GM18517 (cell line): ENCODE measurements around the gene BUD31.
A peak's percentile ranks its signal among the peaks of the same experiment; 100 is the strongest.
"Not testable (repeated sequence)": the region's sequence is repeated elsewhere in the genome, so short reads cannot be mapped to it uniquely, and the experiment has no call there.

Experiments
- ATAC-seq: cut with Tn5 transposase; IDR thresholded peaks from one replicate; pipeline ENCODE4 v1.9.1; 2021; ENCODE audit warnings: mild to moderate bottlenecking, moderate library complexity; ENCODE audit not compliant: unreplicated experiment

BUD31 gene

DNA sequence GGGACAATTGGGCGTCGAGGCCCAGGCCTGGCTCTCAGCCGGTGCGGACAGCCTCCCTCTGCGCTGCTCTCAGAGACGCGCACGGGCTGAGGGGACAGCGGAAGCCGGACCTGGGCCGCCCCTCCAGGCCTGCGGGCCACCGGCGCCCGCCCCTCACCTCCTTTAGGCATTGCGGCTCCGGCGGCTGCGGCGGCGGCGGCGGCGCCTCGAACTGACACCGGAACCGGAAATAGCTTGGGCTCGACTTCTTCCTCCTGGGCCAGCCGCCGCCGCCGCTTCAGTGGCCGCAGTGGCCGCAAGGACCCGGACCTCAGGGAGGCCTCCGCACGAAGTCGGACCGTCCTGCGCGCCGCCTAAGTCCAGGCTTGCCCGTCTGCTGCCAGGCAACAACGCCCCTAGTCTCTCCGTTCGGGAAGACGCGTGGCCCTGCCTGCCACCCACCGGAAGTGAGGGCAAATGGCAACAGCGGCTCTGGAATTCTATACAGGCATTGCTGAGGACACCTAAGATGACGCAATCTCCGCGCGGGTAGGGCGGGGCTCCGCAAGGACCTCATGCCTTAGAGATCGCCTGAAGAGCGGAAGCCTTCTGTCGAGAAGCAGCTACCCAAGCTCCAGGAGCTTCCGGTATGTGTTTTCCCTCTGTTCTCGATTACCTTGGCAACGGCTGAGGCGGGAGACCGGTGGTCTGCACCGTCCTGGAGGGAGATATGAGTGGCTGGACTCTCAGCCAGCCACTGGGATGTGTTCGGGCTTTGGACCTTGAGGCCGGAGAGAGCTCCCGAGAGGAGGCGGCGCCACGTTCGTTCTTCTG is at the start of gene BUD31, which contains the start of gene PDAP1:
TSS of gene BUD31 (plus strand) at position 591 of the 813 bp plus-strand sequence. CDS start 2,124 bp downstream, outside the sequence.
TSS of gene PDAP1 (minus strand) at position 219 of the 813 bp plus-strand sequence. CDS start at position 170, 49 bp downstream.
- peak; percentile 80 for ATAC-seq

DNA sequence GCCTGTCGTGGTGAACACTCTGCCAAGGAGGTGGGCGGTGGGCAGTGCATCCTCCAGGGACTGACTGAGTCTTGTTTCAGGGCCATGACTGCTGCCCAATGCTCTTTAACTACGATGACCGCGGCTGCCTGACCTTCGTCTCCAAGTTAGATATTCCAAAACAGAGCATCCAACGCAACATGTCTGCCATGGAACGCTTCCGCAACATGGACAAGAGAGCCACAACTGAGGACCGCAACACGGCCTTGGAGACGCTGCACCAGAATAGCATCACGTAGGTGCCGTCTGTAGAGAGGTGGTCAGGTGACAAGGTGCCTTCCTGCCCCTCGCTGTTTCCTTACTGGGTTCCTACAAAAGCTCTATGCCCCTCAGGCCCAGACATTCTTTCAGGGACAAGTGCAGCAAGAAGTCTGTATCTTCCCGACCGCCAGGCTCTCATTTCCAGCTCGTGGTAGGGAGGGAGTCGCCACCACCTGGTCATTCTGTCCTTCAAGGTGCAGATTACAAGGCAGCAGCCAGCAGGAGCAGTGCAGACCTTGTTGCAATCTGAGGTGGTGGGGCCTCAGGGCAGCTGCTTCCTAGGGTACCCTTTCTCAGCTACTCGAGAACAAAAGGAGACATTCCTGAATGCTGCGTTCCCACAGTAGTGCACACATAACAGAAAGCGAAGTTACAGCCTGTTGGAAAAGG is 49.2 kb upstream of the BUD31 start:
- no peak for ATAC-seq

DNA sequence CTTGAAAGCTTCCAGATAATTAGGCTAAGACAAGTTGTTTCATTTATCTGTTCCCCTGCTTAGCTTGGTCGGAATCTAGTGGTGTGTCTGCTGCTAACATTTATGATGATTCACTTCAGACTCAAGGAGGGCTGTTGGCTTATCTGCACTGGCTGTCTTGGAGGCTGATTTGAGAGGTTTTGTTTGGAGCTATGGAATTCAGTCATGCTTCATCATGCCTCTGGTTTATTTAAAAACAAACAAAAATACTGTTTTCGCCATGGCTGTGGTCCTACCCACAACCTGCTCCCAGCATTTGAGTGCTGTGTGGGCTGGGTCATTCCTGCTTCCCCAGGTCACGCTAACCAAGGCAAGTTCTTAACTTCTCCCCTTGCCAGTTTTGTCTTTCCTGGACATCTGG is 46.0 kb upstream of the BUD31 start:
- ATAC-seq = no peak

DNA sequence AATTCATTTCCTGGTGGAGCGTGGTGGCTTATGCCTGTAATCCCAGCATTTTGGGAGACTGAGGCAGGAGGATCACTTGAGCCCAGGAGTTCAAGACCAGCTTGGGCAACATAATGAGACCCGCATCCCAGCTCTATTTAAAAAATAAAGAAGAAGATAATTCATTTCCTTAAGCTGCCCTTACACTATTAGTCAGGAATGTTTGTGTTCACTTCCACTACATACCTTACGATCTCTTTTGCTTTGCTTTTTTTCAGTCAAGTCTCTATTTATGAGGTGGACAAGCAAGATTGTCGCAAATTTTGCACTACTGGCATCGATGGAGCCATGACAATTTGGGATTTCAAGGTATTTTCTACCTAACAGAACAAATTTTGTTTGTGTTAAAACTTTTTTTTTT is 45.5 kb upstream of the BUD31 start:
- no peak for ATAC-seq

DNA sequence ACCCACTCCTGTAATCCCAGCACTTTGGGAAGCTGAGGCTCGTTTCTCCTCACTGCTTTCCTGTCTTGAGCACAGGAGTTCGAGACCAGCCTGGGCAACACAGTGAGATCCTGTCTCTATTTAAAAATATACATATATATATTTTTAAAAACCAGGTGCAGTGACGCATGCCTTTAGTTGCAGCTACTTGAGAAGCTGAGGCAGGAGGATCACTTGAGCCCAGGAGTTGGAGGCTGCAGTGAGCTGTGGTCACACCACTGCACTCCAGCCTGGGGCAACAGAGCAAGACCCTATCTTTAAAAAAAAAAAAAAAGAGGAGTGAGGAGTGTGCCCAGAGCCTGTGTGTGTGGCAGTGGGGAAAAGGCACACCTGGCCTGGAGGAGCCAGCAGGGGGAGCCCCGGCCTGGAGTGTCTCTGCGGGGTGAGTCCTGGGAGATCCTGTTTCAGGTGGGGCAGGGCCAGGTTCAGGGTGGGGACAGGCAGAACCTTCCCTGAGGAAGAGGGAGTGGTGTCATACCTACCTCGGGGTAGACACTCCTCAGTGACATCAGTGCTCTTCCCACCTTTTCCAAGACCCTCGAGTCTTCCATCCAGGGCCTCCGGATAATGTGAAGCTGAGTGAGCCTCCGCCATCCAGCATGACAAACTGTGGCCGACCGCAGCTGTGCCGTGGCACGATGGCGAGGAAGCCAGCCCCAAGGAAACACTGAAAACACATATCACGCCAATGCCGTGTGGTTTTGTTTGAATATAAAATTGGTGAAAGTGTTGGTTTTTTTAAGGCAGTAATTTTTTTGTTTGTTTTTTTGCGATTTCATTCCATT is 43.2 kb upstream of the BUD31 start:
- no peak for ATAC-seq

DNA sequence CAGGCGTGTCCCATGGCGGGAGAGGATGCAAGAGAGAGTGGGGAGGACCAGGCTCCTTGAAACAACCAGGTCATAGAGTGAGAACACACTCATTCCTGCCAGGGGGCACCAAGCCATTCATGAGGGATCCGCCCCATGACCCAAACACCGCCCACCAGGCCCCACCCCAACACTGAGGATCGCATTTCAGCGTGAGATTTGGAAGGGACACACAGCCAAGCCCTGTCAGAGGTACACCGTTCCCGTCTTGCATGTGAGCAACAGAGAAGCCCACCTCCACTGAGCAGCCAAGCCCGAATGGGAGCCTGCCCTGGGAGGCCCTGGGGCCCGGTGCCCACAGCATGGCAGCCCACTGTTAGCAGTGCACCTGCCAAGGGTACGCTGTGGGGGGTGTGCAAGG is 42.1 kb upstream of the BUD31 start:
- ATAC-seq = no peak

DNA sequence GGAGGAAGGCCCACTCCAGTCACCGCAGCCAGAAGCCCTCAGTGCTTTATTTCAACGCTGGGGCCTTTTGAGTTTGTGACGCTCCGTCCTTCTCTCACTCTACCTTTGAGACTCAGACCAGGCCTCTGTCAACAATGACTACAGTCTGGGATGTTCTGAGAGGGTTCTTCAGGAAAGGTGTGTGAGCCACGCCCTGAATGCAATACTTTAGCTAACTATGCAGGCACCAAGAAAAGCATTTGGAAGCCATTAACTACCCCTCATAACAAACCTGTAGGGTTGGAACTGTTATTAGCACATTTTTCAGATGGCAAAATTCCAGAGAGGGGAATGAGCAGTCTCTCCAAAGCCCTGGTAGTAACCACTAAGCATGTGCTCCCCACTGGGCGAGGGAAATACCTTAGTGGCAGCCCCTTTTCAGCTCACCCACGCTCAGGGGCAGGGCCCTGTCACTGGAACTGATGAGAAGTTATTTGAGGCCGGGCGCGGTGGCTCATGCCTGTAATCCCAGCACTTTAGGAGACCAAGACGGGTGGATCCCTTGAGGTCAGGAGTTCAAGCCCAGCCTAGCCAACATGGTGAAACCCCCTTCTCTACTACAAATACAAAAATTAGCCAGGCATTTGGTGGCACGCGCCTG is 39.9 kb upstream of the BUD31 start:
- ATAC-seq = no peak

DNA sequence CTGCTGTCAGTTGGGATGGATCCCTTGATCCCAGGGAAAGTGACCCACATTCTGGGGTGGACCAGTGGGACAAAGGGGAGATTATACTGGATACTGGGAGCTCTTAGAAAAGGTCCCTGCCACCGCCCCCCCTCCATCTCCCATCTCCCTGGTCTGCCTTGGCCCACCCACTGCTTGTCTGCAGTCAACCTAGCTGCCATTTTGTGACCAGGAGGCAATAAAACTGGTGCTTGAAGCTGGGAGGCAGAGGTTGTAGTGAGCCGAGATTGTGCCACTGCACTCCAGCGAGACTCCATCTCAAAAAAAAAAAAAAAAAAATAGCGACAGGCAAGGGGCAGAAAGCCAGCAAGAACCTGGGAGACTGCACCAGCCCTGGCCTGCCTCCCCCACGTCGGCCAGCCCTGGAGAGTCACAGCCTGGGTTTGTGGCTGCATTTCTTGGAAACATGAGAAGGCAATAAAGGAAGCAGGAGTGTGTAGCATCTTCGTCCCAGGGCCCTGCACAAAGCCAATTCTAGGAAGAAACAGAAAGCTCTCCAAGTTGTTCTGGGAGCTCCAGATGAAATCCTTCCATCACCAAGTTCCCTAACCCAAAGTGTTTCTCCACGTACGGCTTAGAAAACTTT is 38.9 kb upstream of the BUD31 start:
- ATAC-seq = no peak

DNA sequence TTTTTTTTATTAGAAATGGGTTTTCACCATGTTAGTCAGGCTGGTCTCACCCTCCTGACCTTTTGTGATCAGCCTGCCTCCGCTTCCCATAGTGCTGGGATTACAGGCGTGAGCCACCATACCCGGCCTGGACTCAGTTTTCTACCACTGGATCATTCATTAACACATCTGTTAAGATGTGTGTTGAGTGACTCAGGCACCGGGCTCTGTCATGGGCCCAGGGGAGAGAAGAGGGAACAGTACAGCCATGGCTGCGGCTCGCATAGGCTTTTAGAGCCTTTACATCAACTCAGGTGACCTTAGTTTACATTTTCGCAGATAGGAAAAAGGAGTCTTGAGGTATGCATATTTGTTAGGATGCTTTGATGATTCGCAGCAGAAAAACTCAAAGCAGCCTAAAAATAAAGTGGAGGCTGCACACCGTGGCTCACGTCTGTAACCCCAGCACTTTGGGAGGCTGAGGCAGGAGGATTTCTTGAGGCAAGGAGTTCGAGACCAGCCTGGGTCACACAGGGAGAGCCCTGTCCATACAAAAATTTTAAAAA is 37.3 kb upstream of the BUD31 start:
- ATAC-seq = no peak

DNA sequence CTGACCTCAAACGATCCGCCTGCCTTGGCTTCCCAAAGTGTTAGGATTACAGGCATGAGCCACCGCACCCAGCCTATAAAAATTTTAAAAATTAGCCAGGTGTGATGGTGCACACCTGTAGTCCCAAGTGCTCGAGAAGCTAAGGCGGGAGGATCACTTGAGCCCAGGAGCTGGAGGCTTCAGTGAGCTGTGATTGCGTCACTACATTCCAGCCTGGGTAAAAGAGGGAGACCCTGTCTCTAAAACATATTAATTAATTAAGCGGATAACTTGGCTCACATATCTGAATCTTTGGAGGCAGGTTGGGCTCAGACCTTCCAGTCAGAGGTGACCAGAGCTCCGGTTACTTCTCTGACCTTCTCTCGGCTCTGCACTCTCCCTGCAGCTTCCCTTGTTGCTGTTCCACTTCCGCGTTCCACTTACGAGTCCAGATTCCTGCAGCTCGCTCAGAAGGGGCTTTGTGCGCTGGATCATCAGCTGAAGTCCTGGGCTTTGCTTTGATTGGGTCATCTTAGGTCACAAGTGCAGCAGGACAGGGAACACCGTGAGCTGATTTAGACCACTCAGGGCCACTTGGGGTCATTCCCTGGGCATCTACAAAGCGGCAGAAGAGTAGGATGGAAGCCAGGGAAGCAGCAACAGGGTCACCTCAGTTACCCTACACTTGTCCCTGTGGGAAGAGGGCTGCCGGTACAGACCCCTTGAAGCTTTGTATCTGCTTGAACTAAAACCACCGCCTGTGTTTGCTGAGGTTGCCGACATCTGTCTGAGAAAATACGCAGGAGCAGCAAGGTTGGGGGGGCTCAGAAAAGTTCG is 36.3 kb upstream of the BUD31 start:
- ATAC-seq = no peak

DNA sequence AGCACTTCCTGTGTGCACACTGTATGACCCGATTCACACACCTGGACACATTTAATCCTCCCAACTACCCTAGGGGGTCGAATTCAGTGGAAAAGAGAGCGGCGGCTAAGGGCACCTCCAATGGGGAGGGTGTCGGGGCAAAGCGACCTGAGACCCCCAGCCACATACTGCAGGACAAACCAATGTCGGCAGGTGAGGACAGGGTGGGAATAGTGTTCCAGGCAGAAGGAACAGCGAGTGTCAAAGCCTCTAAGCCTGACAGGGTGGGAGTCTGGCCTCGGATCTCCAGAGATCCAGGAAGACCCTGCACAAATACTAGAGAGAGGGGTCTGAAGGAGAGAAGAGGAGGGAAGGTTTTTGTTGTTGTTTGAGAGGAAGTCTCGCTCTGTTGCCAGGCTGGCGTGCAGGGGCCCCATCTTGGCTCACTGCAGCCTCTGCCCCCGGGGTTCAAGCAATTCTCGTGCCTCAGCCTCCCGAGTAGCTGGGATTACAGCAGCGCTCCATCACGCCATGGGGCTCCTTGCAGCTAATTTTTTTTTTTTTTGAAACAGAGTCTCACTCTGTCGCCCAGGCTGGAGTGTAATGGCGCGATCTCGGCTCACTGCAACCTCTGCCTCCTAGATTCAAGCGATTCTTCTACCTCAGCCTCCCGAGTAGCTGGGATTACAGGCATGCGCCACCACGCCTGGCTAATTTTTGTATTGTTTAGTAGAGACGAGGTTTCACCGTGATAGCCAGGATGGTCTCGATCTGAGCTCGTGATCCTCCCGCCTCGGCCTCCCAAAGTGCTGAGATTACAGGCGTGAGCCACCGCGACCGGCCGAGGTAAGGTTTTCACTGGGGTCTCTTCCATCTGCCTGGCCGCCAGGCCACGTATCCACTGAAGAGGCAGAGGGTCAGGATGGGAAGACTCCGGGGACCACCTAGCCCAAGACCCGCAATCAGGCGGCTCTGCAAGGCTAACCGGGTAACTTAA is 35.4 kb upstream of the BUD31 start:
- ATAC-seq = no peak

DNA sequence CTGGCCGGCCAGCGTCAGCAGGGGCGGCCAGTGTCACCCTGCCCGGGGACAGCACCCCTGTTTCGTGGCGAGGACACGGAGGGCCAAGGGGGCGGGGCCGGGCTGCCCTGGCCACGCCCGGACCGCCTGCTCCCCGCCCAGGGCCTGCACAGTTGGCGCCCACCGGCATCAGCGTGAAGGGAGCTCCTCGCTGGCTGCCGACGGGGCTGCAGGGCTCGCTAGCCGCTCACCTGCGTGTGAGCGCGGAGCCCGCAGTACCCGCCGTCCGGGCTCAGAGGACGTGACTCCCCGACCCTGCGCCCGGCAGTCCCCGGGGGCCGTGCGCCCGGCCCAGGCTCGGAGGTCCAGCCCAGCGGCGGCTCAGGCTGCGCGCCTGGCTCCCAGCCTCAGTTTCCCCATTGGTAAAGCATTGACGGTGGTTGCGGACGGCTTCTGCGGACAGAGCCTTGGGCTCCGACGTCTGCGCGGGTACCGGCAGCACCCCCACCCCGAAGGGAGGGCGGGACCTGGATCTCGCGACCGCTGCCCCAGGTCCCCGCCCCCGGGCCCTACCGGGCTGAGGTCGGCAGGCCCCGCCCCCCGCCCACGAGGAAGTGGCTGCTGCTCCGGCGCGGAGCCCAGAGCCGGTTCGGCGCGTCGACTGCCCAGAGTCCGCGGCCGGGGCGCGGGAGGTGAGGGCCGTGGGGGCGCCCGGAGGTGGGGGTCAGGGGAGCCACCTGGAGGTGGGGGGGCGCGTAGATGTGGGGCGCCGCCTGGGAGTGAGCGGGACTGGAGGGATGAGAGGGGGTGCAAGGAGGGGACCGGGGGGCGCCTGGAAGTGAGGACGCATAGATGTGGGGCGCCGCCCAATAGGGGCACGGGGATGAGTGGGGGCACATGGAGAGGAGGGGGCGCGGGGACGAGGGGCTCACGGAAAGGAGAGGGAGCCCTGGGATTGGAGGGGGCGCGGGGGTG is 34.4 kb upstream of the BUD31 start, which contains the start of gene ARPC1B:
TSS of gene ARPC1B (plus strand) at position 620 of the 954 bp plus-strand sequence. CDS start 10,985 bp downstream, outside the sequence.
- ATAC-seq = peak; percentile 49

DNA sequence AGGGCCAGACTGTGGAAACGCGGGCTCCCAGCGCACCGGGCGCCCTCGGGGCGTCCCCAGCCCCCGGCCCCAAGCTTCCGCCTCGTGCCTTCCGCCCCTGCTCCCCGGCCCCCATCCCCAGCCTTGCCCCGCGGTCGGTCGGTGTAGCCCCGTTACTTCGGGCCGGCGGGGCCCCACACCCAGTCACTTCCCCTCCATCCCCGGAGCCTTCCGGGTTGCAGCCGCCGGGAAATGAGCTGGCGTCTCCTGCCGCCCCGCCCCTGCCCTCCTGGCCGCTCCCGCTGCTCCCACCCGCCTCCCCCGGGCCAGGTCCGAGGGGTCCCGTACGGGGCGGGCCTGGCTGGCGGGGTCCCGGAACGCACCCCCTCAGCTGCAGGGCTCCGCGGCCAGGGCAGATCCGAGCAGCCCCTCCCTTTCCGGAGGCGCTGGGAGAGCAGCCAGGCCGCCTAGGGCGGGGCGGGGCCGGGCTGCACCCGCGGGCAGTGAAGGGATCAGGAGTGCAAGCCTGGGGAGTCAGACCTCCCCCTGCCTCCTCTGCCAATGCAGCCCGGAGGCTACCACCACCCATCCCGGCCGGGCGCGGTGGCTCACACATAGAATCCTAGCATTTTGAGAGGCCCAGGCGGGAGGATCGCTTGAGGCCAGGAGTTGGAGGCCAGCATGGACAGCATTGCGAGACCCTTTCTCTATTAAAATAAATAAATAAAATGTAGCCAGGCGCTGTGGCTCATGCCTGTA is 33.5 kb upstream of the BUD31 start:
- peak; percentile 32 for ATAC-seq

DNA sequence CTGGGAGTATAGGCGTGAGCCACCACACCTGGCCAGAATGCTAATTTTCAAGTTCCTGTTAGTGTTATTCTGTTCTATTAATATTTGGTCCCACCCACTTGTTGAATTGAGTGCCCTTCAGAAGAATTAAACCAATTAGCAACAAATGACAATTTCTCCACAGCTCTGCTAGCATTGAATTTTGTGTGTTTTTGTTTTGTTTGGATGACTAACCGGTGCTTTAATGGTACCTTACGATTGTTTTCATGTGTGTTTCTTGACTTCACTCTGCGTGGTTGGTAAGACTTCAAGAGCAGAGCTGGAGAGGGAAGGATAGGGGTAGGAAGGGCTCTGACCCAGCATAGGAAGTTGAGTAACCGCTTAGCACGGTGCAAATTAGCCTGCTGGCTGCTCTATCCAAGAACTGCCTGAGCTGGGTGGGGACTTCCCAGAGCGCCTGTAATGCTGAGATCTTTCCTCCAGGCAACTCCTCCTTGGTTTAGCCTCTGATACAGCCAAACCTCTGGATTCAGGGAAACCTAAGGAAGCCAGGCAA is 29.7 kb upstream of the BUD31 start:
- no peak for ATAC-seq

DNA sequence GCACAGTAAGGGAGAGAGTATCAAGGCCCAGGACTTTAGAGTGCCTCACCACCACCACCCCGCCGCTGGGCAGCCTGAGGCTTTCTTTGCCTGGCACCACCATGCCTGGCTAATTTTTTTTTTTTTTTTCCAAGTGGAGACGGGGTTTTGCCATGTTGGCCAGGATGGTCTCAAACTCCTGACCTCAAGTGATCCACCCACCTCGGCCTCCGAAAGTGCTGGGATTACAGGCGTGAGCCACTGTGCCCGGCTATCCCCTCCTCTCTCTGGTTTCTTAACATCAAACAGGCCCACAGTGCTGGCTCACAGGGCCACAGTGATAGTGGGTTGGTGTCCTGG is 29.1 kb upstream of the BUD31 start:
- not testable (repeated sequence) for ATAC-seq
